ENCODE data around the gene PARD3B. TPM values are rescaled to one million over a fixed set of nuclear protein-coding genes. Genes with fewer than 3 reads are reported as not detected.

The PARD3B gene, protein sequence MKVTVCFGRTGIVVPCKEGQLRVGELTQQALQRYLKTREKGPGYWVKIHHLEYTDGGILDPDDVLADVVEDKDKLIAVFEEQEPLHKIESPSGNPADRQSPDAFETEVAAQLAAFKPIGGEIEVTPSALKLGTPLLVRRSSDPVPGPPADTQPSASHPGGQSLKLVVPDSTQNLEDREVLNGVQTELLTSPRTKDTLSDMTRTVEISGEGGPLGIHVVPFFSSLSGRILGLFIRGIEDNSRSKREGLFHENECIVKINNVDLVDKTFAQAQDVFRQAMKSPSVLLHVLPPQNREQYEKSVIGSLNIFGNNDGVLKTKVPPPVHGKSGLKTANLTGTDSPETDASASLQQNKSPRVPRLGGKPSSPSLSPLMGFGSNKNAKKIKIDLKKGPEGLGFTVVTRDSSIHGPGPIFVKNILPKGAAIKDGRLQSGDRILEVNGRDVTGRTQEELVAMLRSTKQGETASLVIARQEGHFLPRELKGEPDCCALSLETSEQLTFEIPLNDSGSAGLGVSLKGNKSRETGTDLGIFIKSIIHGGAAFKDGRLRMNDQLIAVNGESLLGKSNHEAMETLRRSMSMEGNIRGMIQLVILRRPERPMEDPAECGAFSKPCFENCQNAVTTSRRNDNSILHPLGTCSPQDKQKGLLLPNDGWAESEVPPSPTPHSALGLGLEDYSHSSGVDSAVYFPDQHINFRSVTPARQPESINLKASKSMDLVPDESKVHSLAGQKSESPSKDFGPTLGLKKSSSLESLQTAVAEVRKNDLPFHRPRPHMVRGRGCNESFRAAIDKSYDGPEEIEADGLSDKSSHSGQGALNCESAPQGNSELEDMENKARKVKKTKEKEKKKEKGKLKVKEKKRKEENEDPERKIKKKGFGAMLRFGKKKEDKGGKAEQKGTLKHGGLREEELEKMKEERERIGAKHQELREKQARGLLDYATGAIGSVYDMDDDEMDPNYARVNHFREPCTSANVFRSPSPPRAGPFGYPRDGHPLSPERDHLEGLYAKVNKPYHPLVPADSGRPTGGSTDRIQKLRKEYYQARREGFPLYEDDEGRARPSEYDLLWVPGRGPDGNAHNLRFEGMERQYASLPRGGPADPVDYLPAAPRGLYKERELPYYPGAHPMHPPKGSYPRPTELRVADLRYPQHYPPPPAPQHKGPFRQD (N-terminal part only)
- total RNA-seq, result 18.4 and 19.0 TPM in 2 replicates

DNA sequence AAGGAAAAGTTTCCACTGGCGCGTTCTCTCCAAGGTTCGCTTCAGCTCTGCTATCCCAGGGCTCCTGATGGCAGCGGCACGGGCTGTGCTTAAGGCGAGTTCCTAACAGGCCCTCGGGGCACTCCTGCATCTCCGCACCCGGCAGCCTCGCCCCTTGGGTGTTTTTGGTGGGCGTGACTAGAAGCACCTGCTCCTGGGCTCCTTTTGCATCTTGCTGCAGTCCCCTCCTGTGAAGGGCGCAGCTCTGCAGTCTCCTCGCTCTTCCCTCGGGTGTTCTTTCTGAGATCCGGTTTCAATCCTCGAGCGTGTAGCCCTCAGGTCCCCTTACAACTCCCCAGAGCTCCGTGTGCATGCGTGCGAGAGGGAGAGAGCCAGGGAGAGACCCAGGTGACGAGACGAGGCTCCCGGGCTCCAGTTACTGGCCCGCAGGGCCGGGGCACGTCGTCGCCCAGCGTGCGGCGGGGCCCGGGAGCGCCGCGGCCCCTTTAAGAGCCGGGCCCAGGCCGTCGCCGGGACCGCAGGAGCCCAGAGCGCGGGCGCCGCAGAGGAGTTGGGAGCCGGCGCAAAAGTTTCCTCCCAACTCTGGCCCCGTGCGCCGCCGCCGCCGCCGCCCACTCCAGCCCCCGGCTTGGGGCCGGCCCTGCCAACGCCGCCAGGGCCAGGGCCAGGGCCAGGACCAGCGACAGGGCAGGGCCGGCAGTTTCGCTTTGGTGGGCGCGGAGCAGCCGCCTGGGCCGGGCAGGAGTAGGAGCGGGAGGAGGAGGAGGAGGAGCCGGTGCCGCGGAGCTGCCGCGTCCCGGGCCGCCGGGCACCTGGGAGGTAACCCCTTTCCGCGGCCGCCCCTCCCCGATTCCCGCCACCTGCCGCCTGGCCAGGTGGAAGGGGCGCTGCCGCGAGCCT is at the start of gene PARD3B:
Gene PARD3B (plus strand): TSS at position 515 of the 900 bp plus-strand sequence. CDS start 525 bp downstream, outside the sequence.

Small RNA genes lying within 50 kb of the gene (small RNA-seq; reads per million reads assigned to genes)
- gene AC008171.1, result not detected
